ENCODE measurements around the gene OR8D4.

The OR8D4 gene

GRCh38 chr11:123880912-123881311 is 21.1 kb upstream of the OR8D4 start:
- no peak overlapping the region for H2AFZ ChIP-seq (ENCODE audit: low read depth, low read length, severe bottlenecking)
- no peaks in the 10 kb centered on the region for H3F3A ChIP-seq (ENCODE audit: insufficient read depth)
- TF ChIP-seq CTCF (IDR thresholded peaks at IDR 0.05; ENCODE audit: insufficient read depth, low read length, poor library complexity, severe bottlenecking) (no peak), EZH2phosphoT487 (conservative IDR thresholded peaks at IDR 0.05; ENCODE audit: low read length) (no peak)
- H3K27ac ChIP-seq (ENCODE audit: low read depth, low read length) = no peak overlapping the region
- H3K9me2 ChIP-seq (replicated peaks; ENCODE audit: insufficient read depth, low read length) = no peaks in the 10 kb centered on the region
- H3K4me2 ChIP-seq (ENCODE audit: low read depth, low read length, poor library complexity, severe bottlenecking) = no peak overlapping the region
- H4K20me1 ChIP-seq (ENCODE audit: low read depth, low read length) = no peaks in the 10 kb centered on the region
- H3K27me3 ChIP-seq (ENCODE audit: low read length) = no peaks in the 10 kb centered on the region
- H3K4me3 ChIP-seq (ENCODE audit: insufficient read depth, low read length, poor library complexity, severe bottlenecking) = no peak overlapping the region
- H3K36me3 ChIP-seq (ENCODE audit: low read length) = no peaks in the 10 kb centered on the region
- H3K9me3 ChIP-seq (ENCODE audit: insufficient read depth, low read length) = no peaks in the 10 kb centered on the region
- no peak overlapping the region for H3K9ac ChIP-seq (ENCODE audit: low read length)
- no peaks in the 10 kb centered on the region for H3K79me2 ChIP-seq (ENCODE audit: insufficient read depth, low read length)

- no peak within 1 kb of the TSS for H3K4me2 ChIP-seq (ENCODE audit: low read depth, low read length, poor library complexity, severe bottlenecking)
- TF ChIP-seq CTCF (IDR thresholded peaks at IDR 0.05; ENCODE audit: insufficient read depth, low read length, poor library complexity, severe bottlenecking) (no peak), EZH2phosphoT487 (conservative IDR thresholded peaks at IDR 0.05; ENCODE audit: low read length) (no peak)
- H2AFZ ChIP-seq (ENCODE audit: low read depth, low read length, severe bottlenecking) = no peak within 1 kb of the TSS
Measured at GRCh38 chr11:123885570-123885969, 16.4 kb upstream of the OR8D4 start, which contains the start of gene TMEM225. Gene TMEM225, minus strand, starts transcription at chr11:123885670. Its CDS starts 245 bp downstream, at chr11:123885425.

GRCh38 chr11:123892031-123892430 is 9.9 kb upstream of the OR8D4 start:
- H4K20me1 ChIP-seq (ENCODE audit: low read depth, low read length) = no peaks in the 10 kb centered on the region
- H3K4me2 ChIP-seq (ENCODE audit: low read depth, low read length, poor library complexity, severe bottlenecking) = no peak overlapping the region
- H3F3A ChIP-seq (ENCODE audit: insufficient read depth) = no peaks in the 10 kb centered on the region
- TF ChIP-seq EZH2phosphoT487 (conservative IDR thresholded peaks at IDR 0.05; ENCODE audit: low read length) = no peak
- no peak for TF ChIP-seq CTCF (IDR thresholded peaks at IDR 0.05; ENCODE audit: insufficient read depth, low read length, poor library complexity, severe bottlenecking)
- no peaks in the 10 kb centered on the region for H3K27me3 ChIP-seq (ENCODE audit: low read length)
- H2AFZ ChIP-seq (ENCODE audit: low read depth, low read length, severe bottlenecking) = no peak overlapping the region
- H3K9me3 ChIP-seq (ENCODE audit: insufficient read depth, low read length) = no peaks in the 10 kb centered on the region
- no peak overlapping the region for H3K27ac ChIP-seq (ENCODE audit: low read depth, low read length)
- H3K9ac ChIP-seq (ENCODE audit: low read length) = no peak overlapping the region
- H3K36me3 ChIP-seq (ENCODE audit: low read length) = no peaks in the 10 kb centered on the region
- H3K4me3 ChIP-seq (ENCODE audit: insufficient read depth, low read length, poor library complexity, severe bottlenecking) = no peak overlapping the region
- H3K79me2 ChIP-seq (ENCODE audit: insufficient read depth, low read length) = no peaks in the 10 kb centered on the region
- no peaks in the 10 kb centered on the region for H3K9me2 ChIP-seq (replicated peaks; ENCODE audit: insufficient read depth, low read length)

More at GRCh38 chr11:123885570-123885969, 16.4 kb upstream of the OR8D4 start, which contains the start of gene TMEM225:
- H3K36me3 ChIP-seq (ENCODE audit: low read length) = no peaks in the 10 kb centered on the region
- H4K20me1 ChIP-seq (ENCODE audit: low read depth, low read length) = no peaks in the 10 kb centered on the region
- no peaks in the 10 kb centered on the region for H3F3A ChIP-seq (ENCODE audit: insufficient read depth)
- H3K9me3 ChIP-seq (ENCODE audit: insufficient read depth, low read length) = no peaks in the 10 kb centered on the region
- no peak within 1 kb of the TSS for H3K4me3 ChIP-seq (ENCODE audit: insufficient read depth, low read length, poor library complexity, severe bottlenecking)
- H3K9me2 ChIP-seq (replicated peaks; ENCODE audit: insufficient read depth, low read length) = no peaks in the 10 kb centered on the region
- no peak within 1 kb of the TSS for H3K9ac ChIP-seq (ENCODE audit: low read length)
- no peak within 1 kb of the TSS for H3K27ac ChIP-seq (ENCODE audit: low read depth, low read length)
- no peaks in the 10 kb centered on the region for H3K79me2 ChIP-seq (ENCODE audit: insufficient read depth, low read length)
- no peaks in the 10 kb centered on the region for H3K27me3 ChIP-seq (ENCODE audit: low read length)

Measured in SU-DHL-6 (cell line).